ENCODE data around the gene SEMA5A.

Gene SEMA5A

DNA sequence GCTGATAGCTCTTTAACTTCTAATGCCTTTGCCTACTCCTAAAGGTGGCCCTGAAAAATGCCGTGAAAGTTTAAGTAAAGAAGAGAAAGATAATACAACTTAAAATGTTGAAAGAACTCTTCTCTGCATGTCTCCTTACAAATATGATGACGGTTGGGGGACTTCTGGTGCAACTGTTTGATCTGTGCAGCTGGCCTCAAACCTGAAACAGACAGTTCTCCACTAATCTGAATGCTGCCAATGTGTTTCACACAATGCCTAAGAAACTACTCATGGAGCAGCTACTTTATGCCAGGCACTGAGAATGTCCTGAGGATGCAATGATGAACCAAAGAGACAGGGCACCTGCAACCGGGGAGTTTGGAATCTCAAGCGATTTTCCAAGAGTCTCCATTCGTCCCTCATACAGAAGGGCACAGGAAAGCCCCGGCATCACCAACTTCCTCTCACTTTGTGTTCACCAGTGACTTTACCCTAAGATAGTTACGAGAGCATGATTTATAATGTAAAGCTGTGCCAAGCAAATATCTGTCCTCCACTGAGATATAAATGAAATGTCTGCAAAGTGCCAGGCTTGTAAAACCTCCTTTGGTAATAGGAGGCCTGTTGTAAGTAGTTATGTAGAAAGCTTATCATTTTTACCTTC is 455.4 kb downstream of the SEMA5A start:
- DNase-seq = no peak

DNA sequence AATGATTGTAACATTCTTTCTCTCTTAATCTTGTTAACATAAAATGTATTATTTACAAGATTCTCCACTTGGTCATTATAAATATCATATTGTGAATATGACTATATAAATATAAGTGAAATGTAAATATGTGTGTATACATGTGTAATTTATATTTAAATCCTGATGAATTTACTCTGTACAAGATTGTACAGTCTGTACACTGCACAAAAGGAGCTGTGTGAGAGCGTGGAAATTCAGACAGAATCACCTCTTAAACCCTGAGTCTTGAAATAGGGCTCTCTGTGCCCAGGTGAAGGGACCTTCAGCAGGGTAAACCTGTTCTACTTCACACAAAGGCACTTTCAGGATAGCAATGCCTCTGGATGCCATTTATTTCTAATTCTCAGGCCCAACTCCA is 456.0 kb downstream of the SEMA5A start:
- no peak for DNase-seq

DNA sequence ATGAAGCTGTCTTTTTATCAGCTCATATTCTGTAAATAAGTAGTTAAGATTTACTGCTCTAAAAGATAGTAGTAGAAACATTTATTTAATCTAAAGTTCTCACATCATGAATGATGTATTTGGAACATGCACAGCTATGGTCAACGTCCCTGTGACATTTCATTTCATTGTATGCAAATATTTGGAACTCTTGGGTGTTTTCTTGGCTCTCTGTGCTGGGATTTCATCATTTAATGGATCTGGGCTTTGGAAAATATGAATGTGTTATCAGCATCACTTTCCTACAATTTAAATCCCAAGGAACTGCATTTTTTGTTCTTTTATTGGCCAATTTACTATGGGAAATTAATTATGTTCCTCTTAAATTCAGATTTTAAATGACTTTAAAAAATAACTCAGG is 462.9 kb downstream of the SEMA5A start:
- DNase-seq = no peak

DNA sequence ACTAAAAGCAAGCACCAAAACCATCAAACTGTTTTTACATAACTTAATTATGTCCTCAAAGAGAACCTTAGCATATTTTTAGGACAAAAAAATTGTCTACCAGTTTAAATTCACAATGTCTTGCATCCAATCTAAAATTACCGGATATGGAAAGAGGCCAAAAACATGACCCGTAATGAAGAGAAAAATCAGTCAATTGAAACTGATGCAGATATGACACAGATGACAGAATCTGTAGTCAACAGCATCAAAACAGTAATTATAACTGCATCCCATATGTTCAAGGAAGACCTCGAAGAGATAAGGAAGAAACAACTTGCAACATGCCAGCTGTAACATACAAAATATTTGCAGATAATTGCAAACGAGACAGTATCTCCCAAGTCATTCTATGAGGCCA is 473.2 kb downstream of the SEMA5A start:
- DNase-seq = no peak

DNA sequence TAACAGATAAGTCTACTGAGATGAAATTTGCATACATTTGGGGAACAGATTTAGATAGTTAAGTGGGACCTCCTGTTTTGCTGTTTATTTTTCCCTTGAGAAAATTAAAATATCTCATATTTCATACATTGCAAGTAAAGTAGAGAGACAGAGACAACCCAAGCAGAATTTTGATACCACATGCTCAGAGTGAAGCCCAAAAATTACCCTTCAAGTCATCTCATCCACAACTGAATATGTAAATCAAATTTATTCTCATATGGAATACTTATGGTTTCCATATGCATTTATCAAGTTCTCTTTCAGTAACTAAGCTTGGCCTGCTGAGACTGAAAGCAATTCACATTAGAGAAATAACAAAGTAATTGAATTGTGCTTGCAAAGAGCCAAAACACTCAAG is 474.4 kb downstream of the SEMA5A start:
- DNase-seq = no peak

DNA sequence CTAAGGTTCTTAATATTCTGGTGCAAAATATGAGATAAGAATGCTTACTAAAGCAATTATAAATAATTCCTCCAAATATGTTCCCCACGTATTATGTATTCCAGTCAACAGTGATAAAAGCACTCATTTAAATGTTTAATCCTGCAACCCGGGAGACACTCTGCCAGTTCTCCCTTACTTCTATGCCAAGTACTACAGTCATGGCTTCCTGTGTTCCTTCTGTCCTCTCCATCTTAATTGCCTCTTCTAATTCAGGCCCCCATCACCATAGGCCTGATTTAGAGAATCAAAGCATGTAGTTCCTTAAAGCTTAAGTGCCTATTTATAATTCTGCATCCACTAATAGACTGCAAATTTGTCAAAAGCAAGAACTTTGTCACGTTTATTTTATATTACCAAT is 474.8 kb downstream of the SEMA5A start:
- no peak for DNase-seq

DNA sequence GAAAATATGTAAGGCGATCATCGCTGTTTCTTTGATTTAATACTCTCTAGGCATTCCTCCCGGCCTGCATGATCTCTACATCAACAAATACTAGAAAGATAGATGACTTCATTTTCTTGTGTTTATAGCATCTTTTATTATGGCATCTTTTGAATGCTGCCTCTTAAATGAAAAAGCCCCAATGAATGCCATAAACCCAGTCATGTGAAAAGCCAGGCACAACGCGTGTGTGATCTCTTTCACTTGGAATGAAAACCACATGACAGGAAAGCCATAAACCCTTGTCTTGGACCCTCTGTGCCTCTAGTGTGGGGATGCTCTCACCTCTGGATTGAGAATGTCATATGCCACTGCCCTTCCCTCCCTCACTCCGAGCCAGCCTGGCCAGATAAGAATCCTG is 476.2 kb downstream of the SEMA5A start:
- no peak for DNase-seq

DNA sequence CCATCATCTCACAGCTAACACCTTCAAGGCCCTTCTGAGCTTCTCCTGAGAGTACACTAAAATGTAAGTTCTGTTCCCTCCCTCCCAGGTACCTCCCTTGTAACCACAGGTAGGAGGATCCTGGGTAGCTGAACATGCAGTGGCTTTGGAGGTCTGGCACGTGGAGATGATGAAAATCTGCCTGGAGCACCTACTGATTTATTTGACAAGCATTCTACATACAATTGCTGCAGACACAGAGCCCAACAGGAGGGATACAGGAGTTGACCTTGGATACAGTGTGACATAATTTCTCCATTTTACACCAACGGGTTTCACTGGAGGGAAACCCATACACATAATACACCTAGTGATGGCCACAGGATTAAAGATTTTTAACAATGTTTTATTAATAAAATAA is 478.7 kb downstream of the SEMA5A start:
- DNase-seq = no peak

DNA sequence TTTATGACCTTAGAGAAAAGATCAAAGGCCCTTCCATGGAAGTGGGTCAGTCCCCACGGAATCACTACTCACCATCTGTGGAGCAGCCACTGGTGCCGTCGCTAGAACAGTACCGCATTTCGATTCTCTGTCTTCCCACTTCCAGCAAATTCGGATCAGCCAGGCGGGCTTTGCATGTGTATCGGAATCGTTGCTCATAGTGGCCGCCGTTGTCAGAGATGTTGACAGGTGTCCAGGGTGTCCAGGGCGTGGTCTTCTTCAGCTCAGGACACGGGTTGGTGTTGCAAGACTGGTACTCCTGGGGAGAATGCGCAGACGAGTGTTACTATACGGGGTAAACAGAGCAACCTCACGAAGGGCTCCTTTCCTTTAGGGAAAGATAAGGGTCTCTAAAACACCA is 479.5 kb downstream of the SEMA5A start:
- DNase-seq = no peak

DNA sequence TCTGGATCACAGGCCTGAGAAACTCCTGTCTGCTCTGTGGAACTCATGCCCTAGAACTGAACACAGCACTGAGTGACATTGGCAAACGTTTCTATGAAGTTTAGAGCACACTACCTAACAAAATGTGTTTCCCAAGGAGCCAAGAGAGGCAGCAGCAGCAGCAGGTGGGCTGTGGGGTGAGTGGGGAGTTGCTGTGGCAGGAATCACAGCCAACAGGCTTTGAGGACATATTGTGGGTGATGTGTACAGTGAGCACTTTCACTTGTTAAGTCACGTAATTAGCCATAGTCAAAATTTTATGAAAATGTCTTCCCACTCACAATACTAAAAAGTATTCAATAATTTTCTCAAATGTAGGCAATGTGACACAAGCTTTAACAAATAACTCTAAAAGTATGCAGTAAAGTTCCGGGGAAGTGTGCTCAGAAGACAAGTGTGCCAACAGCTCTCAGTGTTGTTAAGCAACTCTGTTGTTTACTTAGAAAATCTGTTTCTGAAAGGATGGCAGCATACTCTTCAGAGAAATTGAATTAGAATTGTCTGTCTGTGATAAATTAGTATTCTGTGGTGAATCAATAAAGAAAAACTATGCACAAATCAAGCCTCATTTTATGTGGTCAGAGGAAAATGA is 482.1 kb downstream of the SEMA5A start:
- DNase-seq = no peak

DNA sequence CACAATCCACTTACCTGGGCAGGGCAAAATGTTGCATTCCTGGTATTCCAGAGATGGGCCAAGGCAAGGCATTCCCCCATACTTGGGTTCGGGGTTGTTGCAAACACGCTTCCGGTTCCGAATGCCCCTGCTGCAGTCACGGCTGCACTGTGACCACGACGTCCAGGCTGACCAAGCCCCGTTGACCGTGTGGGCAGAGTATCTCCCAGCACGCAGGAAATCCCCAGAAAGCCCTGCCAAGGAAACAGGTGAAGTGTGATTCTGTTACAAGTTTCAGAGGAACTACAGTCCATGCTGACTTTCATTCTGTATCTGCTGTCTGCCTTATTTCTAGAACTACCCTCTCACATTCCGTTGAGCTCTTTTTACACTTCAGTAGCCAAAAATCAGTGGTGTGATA is 483.0 kb downstream of the SEMA5A start:
- no peak for DNase-seq

DNA sequence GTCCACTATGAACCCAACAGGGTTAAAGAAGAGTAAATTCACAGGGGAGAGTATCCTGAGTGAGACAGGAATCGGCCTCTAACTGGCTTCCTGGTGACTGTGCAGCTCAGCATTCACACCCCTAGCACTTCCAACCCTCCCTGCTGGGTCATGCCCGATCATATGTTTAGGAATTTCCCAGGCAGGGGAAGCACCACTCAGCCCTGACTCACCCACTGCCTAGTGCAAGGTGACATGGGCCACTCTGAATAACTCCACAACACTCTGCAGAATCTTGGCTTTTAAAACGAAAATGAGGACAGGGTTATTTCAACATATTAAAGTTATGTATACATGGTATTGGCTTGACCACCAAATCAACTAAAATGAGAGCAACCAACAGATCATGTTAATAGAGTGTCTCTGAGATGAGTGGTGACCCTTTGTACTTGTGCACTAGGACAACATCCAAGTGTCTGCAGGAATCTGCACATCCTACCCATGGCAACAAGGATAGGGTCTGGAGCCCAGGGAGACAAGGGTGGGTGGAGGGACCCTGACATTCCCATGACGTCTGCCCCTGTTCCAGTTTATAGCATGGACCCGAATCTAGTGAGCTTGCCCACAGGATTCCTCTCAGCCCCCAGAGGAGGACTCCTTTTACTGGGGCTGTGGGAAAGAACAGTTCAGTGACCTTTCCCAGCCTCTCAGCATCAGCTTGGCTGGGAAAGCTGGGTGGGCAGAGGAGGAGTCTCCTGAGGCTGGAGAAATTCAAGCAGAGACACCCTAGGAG is 485.8 kb downstream of the SEMA5A start:
- peak; percentile 91 to 98 for DNase-seq

DNA sequence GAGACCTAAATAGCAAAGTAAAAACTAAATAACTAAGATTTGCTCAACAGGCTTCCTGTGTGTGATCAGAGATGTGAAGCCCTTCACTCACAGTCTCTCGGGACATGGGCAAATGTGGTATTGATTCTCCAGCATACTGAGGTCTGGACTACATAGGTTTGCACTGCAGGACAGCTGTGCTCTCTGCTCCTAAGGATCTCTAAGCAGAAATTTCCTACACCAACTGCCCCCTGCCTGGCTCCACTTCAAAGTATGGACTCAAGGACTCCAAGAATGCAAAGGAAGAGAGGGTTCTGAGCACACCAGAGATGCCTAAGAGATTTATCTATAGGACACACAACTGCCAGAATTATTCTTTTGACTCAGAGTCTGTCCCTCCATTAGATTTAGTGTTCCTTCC is 487.2 kb downstream of the SEMA5A start:
- no peak for DNase-seq

DNA sequence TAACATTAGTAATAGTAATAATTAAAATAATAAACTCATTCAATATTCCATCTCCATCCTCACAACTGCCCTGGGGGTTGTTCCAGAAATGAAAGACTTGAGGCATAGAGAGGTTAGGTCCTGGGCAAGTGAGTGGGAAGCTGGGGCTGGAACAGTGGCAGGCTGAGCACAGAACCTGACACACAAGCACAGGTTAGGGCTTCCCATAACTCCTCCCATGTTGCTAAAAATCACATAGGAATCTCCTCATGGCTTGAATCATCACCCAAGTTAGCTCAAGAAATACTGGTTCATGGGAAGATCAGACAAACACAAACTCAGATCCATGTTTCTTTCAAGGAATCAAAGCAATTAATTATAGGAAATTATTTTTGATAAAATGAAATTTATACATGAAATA is 487.7 kb downstream of the SEMA5A start:
- no peak for DNase-seq

DNA sequence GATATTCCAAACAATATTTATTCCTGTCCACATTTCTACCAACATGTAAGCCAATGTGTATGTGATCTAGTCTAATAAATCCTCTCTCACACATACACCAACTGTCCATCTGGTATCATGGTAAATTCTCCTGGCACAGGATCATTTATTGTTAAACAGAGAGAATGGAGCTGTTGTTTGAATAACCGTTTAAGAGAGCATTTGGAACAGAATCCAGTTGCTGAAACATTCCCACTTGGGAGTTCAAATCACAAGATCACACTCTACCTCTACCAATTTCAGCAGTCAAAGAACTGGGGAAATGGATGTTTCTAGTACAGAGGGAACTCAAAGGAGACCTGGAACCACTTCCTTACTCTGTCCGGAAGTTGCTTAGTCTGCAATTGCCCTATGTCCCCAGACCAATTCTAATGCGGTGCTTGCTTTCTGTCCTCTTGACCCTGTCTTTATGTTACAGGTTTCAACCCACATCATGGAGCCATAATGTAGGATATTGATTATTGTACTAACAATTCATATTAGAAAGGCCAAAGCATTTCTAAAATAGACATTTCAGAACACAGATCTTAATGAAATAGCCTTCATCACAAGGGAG is 488.4 kb downstream of the SEMA5A start:
- no peak for DNase-seq

DNA sequence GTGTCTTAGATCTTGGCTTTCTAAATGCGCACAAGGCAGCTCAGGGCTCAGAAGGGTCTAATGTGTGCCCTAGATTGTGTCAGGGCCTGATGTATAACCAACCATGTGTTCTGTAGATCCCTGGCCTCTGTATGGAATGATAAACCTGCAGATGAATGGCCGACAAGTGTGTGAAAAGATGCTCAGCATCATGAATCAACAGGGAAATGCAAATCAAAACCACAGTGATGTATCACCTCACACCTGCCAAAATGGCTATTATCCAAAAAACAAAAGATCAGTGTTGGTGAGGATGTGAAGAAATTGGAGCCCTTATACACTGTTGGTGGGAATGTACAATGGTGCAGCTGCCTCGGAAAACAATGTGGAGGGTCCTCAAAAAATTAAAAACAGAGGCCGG is 489.8 kb downstream of the SEMA5A start:
- DNase-seq = no peak

DNA sequence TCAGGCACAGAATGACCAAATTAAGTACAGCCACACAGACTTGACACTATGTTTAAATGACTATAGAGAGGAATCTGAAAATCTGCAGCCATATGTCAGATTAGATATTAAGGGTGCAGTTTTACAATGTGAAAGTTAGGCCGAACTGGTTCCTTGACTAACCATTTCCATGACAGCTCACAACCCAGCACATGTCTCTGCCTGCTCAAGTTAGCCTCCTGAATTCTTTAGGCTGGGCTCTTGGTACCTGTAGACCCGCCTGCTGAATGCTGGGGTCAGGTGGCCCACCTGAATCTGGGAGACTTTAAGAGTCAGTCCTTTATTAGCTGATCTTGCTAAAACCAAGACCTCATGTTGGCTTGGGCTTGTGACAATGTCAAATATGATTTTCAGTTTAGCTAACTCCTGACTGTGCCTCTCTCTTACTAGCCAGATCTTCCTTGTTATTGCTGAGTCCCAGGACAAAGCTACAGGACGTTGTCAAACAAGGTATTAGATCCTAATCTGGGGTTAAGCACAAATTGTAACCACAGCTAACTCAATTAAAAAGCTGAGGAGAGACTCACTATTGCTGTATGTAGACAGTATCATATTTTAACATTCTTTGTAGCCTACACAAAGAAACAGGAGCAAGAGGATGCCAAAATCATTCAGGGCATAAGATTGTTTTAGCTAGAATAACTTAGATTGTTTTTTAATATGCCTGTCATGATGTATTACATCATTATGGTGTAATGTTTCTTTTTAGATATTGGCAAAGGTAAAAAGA is 490.9 kb downstream of the SEMA5A start:
- DNase-seq = no peak

DNA sequence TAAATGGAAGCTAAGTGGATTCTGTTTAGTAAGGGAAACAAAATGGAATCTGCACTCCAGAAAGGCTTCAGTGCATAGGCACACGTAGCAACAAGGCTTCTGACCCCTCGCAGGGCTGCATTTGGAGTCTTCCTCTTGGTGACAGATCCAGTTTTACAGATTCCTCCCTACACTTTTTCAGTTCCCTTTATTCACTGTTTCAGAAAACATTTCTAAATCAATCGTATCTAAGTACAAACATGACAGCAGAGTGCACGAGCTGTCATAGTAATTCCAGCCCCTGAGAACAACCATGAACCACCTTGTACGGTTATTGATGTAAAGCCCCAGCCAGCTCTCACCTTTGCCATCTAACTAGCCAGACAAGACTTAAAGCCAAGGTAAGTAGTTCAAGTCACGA is 491.6 kb downstream of the SEMA5A start:
- DNase-seq = no peak

DNA sequence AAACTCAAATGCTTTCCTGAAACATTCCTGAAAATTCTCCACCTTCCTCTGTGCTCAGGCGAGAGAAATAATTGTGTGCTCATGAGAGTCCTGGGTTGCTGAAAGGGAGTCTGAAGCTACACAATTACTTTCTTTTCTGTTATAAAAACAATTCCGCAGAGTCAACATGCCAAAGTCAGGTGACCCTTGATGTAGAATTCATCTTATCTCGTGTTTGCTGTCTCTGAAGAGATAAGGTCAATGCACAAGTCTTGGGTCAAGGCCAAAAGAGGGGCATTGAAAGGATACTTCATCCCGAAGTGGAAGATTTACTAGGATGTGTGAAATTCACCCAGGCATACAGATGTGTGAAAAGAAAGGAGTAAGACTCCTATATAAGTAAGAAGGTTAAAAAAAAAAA is 493.5 kb downstream of the SEMA5A start:
- no peak for DNase-seq

DNA sequence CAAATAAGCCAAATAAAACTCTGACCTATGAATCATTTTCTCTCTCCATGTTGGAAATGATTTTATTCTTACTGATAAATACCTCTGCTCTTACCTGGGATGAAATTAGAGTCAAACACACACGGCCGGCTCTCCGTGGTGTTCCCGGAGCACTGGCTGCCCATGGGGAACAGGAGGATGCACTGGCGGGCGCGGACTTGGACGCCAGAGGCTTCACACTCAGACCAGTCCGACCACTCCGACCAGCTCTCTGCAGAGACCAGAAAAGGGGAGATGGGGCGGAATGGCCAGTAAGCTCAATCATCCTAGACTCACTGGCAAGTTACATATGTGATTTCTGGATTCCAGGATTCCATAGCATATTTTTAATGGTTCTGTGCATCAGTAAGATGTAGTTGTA is 494.1 kb downstream of the SEMA5A start:
- no peak for DNase-seq

DNA sequence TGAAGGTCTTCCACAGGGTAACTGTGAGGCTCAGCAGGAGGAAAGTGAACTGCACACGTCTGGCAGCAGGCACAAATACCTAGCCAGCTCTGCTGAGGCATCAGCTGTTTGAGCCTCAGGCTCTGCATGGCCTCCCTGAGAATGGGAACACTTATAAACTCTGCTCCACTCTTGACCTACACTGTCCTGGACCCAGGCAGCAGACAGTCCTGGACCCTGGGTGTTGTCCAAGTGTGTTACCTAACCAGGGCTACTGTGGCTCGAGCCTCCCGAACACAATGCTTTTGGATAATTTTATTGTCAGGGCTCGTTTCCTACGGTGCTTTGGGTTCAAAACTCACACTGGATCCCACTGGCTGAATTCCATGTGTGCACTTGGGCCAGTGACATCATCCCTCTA is 497.9 kb downstream of the SEMA5A start:
- no peak for DNase-seq

DNA sequence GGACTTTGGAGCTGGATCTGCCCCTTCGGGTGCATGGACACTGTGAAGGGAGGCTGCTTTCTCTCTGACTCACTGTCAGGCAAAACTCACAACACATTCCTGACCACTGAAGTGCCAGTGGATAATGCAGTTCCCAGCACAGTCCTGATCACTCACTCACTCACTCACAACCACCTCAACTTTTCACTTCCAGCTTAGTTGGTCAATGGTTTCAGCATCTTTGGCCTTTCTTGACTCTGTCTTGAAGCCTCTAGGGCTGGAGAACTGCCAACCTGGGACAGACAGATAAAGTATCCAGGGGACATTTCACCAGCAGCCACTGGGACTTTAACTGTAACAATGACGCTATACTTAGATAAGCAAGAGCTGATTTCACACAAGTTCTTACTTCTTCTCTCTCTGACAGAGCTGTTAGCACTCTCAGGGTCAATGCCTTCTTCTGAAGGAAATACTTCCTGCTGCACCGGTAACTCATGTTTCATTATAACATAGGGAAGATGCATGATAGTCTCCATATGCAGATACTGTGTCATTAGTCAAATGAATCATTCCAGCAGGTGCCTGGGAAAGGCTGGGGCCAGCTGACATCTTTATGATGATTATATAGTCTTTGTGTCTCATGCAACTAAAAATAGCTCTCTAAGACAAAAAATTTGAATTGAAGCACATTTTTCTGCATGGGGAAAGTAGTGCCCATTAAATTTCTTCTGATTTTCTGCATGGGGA is 499.0 kb downstream of the SEMA5A start:
- DNase-seq = peak; percentile 98 to 99

DNA sequence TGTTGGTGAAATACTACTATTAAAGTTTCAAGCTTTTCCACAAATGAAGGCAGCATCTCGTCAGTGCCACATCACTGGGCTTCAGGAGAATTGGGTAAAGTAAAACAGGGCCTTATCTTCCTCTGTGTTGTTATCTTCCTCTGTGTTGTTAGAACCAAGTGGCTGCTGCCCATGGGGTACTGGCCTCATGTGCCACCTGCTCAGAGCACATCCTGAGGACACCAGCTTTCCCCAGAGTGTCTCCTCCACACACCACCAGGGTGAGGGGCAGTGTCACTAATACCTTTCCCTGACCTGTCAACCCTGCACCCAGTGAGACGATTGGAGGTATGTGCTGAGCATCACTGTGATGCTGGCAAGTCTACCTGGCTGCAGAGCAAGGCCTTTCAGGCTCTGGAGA is 499.9 kb downstream of the SEMA5A start:
- DNase-seq = no peak

All from SW 1271 (cell line).